Endodermal cell (in vitro differentiated cells): Measurements from ENCODE around the gene PRSS57. TPM values are rescaled to one million over a fixed set of nuclear protein-coding genes. Genes with fewer than 3 reads are reported as not detected.
"Not testable (repeated sequence)": the region's sequence is repeated elsewhere in the genome, so short reads cannot be mapped to it uniquely, and the experiment has no call there.

ENCODE experiments used
- DNase-seq: peaks from one replicate; pipeline ENCODE4 v3.0.0-alpha.2; 2017
- H3K27ac ChIP-seq: 2 replicates; pipeline ENCODE4 v1.5.1; 2013; ENCODE audit warnings: mild to moderate bottlenecking, low read depth, low read length, moderate library complexity
- H3K27me3 ChIP-seq: 2 replicates; pipeline ENCODE4 v1.6.1; 2013; ENCODE audit warnings: mild to moderate bottlenecking, low read length, moderate library complexity; ENCODE audit not compliant: insufficient read depth, control insufficient read depth, poor library complexity, severe bottlenecking
- H3K36me3 ChIP-seq: 2 replicates; pipeline ENCODE4 v1.7.0; 2013; ENCODE audit warnings: mild to moderate bottlenecking, low read length, moderate library complexity; ENCODE audit not compliant: control insufficient read depth, insufficient read depth
- H3K4me1 ChIP-seq: one replicate; pipeline ENCODE4 v1.7.0; 2013; ENCODE audit warnings: low read length; ENCODE audit not compliant: control insufficient read depth, insufficient read depth
- H3K4me3 ChIP-seq: 2 replicates; pipeline ENCODE4 v1.5.1; 2013; ENCODE audit warnings: mild to moderate bottlenecking, low read length, moderate library complexity
- H3K9ac ChIP-seq: 2 replicates; pipeline ENCODE4 v1.6.1; 2013; ENCODE audit warnings: mild to moderate bottlenecking, low read length, moderate library complexity; ENCODE audit not compliant: poor library complexity, severe bottlenecking; ENCODE audit errors: extremely low read depth
- H3K9me3 ChIP-seq: 2 replicates; pipeline ENCODE4 v1.6.1; 2013; ENCODE audit warnings: mild to moderate bottlenecking, low read length, moderate library complexity; ENCODE audit not compliant: control insufficient read depth
- H3K27ac Mint-ChIP-seq: 2 replicates; pipeline ENCODE4 v1.8.0; 2020; ENCODE audit warnings: mixed read lengths
- H3K27me3 Mint-ChIP-seq: 2 replicates; pipeline ENCODE4 v1.8.0; 2021; ENCODE audit warnings: mild to moderate bottlenecking, mixed read lengths; ENCODE audit not compliant: insufficient read depth
- H3K36me3 Mint-ChIP-seq: 2 replicates; pipeline ENCODE4 v1.8.0; 2020; ENCODE audit warnings: low read depth, mixed read lengths
- H3K4me1 Mint-ChIP-seq: 2 replicates; pipeline ENCODE4 v1.8.0; 2020; ENCODE audit warnings: mixed read lengths
- H3K4me3 Mint-ChIP-seq: 2 replicates; pipeline ENCODE4 v1.8.0; 2020; ENCODE audit warnings: mild to moderate bottlenecking, moderate library complexity, mixed read lengths
- H3K9me3 Mint-ChIP-seq: 2 replicates; pipeline ENCODE4 v1.8.0; 2020; ENCODE audit warnings: mild to moderate bottlenecking, mixed read lengths
- CTCF ChIP-seq: fragments of 200-600 bp; sonication (generic); conservative IDR thresholded peaks from 2 replicates; pipeline ENCODE4 v1.5.0; 2021; ENCODE audit warnings: antibody characterized with exemption, mild to moderate bottlenecking
- WGBS, 2 experiments: methylation state at CpG; one replicate each; pipeline versions ENCODE4 v1.1.5 to v1.1.7; 2013; ENCODE audit warnings: missing lambda C conversion rate in 2 of 2, mixed read lengths in 1 of 2; ENCODE audit not compliant: insufficient coverage in 1 of 2, insufficient read length in 1 of 2; 5-methylcytosine and 5-hydroxymethylcytosine counted together
- total RNA-seq, 2 donors: library from RNA; stranded (reverse); fragmentation: NEBNext Ultra II Directional in 1 of 2; extraction: Animal tissue kit (Norgen Biotek cat#: 25700) in 1 of 2; gene quantifications; 2 replicates in 1 of 2; 3 replicates in 1 of 2; pipeline ENCODE4 v1.2.1, GENCODE V29; 2021

Gene PRSS57
- total RNA-seq, 2 donors from 2014 or later = not detected

GRCh38 chr19:699885-700284, 4.6 kb upstream of the PRSS57 start:
- not testable (repeated sequence) for H3K27ac ChIP-seq, H3K9me3 Mint-ChIP-seq, DNase-seq

DNA sequence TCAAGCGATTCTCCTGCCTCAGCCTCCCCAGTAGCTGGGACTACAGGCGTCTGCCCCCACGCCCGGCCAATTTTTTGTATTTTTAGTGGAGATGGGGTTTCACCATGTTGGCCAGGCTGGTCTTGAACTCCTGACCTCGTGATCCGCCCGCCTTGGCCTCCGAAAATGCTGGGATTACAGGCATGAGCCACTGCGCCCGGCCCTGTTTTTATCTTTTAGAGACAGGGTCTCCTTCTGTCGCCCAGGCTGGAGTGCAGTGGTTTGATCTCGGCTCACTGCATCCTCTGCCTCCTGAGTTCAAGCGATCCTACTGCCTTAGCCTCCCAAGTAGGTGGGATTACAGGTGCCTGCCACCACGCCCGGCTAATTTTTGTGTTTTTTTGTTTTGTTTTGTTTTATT, 3.3 kb upstream of the PRSS57 start:
- not testable (repeated sequence) for H3K27ac ChIP-seq, H3K4me1 Mint-ChIP-seq, H3K4me3 ChIP-seq, H3K27ac Mint-ChIP-seq, H3K4me1 ChIP-seq, H3K9ac ChIP-seq, H3K4me3 Mint-ChIP-seq, DNase-seq, H3K36me3 Mint-ChIP-seq, H3K36me3 ChIP-seq, H3K9me3 Mint-ChIP-seq, H3K27me3 Mint-ChIP-seq, H3K9me3 ChIP-seq, H3K27me3 ChIP-seq
- 90 to 96% methylated on average over 11 to 15 of the region's 15 CpGs for WGBS, 2 experiments

More at GRCh38 chr19:699885-700284, 4.6 kb upstream of the PRSS57 start:
- not testable (repeated sequence) for H3K27me3 Mint-ChIP-seq, H3K36me3 Mint-ChIP-seq, H3K4me1 Mint-ChIP-seq, H3K27me3 ChIP-seq, H3K9ac ChIP-seq, H3K4me3 ChIP-seq, H3K4me3 Mint-ChIP-seq, H3K9me3 ChIP-seq, H3K36me3 ChIP-seq, H3K27ac Mint-ChIP-seq, H3K4me1 ChIP-seq
- peak; percentile 28 for TF ChIP-seq CTCF
- 78 to 80% methylated on average over 7 to 8 of the region's 14 CpGs for WGBS, 2 experiments

DNA sequence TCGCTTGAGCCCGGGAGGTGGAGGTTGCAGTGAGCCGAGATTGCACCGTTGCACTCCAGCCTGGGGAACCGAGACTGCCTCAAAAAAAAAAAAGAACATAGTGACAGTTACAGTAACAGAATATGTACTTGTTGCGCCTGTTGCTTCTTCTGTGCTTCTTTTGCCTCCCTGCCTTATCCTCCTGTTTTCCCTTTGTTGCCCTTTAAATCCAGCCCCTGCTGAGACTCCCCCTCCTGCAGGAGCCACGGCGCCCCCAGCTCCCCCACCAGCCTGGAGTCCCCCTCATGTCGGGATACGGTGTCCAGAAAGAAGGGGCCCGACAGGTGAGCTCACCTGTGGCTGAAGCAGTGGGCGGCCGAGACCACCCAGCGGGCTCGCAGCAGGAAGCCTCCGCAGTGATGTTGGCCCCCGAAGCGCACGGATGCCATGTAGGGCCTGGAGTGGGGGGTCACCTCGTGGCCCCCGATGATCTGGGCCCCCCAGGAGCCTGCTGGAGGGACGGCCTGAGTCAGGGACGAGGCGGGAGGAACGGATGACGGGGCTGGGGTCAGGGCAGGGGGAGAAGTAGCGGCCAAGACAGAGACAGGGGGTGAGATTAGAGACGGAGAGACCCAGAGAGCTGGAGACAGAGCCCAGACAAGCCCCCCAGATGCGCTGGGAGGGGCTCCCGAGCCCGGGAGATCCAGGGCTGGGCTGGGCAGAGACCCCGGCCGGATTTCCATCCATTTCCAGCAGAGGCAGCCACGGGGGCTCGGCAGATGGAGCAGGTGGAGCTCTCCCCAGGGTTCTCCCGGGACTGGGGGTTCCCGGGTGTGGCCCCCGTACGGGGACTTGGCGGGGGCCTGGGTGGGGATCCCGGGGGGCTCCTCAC, 536 bp downstream of the PRSS57 start:
- Mint-ChIP-seq H3K4me1 (no peaks in the 10 kb centered on the region), H3K27ac (no peak overlapping the region), H3K4me3 (no peak overlapping the region), H3K9me3 (no peaks in the 10 kb centered on the region), H3K36me3 (no peaks in the 10 kb centered on the region), H3K27me3 (no peaks in the 10 kb centered on the region)
- no peak for DNase-seq
- H3K27ac ChIP-seq = no peak overlapping the region
- no peak for TF ChIP-seq CTCF
- WGBS, 2 experiments = 82 to 91% methylated on average over 16 to 41 of the region's 41 CpGs
- no peaks in the 10 kb centered on the region for H3K4me1 ChIP-seq
- H3K9ac ChIP-seq = no peak overlapping the region
- H3K4me3 ChIP-seq = no peak overlapping the region
- no peaks in the 10 kb centered on the region for H3K27me3 ChIP-seq
- H3K36me3 ChIP-seq = no peaks in the 10 kb centered on the region
- no peaks in the 10 kb centered on the region for H3K9me3 ChIP-seq
